ENCODE data around the gene CLBA1. TPM values are rescaled to one million over a fixed set of nuclear protein-coding genes. Genes with fewer than 3 reads are reported as not detected.
A peak's percentile ranks its signal among the peaks of the same experiment; 100 is the strongest.

The CLBA1 gene
- total and polyA plus RNA-seq, 12 donors, result 6.3 to 22.5 (median 9.5) TPM

DNA sequence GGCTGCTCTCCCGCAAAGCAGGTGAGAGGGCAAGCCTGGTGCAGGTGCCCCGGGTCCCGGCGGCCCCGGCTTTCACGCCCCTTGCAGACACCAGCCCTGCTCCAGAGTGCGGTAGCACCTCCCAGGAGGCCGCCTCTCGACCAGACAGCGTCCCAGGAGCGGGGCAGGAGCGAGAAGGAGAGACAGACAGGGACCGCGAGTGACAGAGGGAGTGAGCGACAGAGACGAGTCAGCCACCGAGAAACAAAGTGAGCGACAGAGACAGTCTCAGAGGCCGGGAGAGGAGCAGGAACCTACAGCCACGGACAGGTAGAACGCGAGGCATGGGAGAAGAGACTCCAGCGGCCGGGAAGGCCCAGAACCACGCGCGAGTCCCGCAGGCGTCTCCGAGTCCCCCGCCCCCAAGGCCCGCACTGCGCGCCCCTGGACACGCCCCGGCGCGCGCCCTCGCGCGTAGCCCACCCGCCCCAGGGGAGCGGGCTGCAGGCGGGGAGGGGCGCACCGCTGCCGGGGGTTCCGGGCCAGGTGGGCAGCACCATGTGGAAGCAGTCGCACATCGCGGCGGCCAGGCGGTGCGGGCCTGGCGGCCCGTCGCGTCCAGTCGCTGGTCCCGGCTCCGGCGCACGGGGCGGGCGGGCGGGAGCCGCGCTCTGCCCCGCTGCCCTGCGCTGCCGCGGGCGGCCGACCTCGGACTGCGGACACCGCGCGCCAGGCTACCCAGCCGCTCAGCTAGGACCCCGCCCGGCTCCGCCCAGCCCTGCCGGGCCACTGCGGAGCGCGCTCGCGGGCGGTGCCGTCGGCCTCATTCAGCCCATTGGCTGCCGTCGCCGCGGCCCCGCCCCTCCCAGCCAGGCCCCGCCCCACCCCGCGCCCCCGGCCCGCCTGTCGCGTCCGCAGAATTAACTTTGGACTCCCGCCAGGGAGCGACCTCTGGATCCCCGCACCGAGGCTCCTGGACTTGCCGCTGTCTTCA is 7.6 kb upstream of the CLBA1 start, which contains the start of gene AHNAK2:
Gene AHNAK2 (minus strand): TSS at position 694 of the 973 bp plus-strand sequence. CDS start 137 bp downstream, at position 557.
- peak within 1 kb of the TSS in 1 of 4 donors; percentile 64 for H3K4me3 ChIP-seq
- peak; percentile 75 to 87 (median 81) for DNase-seq
- WGBS, 4 donors, result 3 to 16% (median 9%) methylated on average over 32 to 108 of the region's 111 CpGs

GRCh38 chr14:104978746-104979691 is 6.6 kb upstream of the CLBA1 start:
- TF ChIP-seq POLR2A (IDR thresholded peaks at IDR 0.05) (no peak), CTCF (IDR thresholded peaks at IDR 0.05) (no peak)
- Histone ChIP-seq H3K4me1 (replicated peaks in 1 of 2) (peaks cover 10 to 27% of the 10 kb centered on the region in 2 donors), H3K4me3 (peak overlapping the region in 1 of 4 donors; percentile 64), H3K27me3 (no peaks in the 10 kb centered on the region), H3K27ac (peak overlapping the region in 2 of 5 donors; percentile 79 to 82), H3K36me3 (replicated peaks in 1 of 2) (no peaks in the 10 kb centered on the region), H3K9me3 (replicated peaks in 1 of 3) (no peaks in the 10 kb centered on the region)
- intact Hi-C loops (cut with DNase I), result loop anchor here in 1 of 2 donors (5.0 kb wide), 1 partner anchor 68 kb away; no protein-coding TSS in a partner anchor
- DNase-seq, result peak in 2 of 7 donors; percentile 30 to 34
- 66 to 79% (median 68%) methylated on average over 21 to 32 of the region's 32 CpGs for WGBS, 4 donors

More for the DNA sequence above, 7.6 kb upstream of the CLBA1 start, which contains the start of gene AHNAK2:
- intact Hi-C loops (cut with DNase I), result loop anchor here (2.0 to 5.0 kb wide), 2 partner anchors 69 kb away; no protein-coding TSS in a partner anchor
- Histone ChIP-seq H3K27ac (peak within 1 kb of the TSS in 1 of 5 donors; percentile 82), H3K27me3 (no peaks in the 10 kb centered on the region), H3K9me3 (replicated peaks in 1 of 3) (no peaks in the 10 kb centered on the region), H3K4me1 (replicated peaks in 1 of 2) (peaks cover 20 to 37% of the 10 kb centered on the region in 2 donors), H3K36me3 (replicated peaks in 1 of 2) (no peaks in the 10 kb centered on the region)
- TF ChIP-seq POLR2A (IDR thresholded peaks at IDR 0.05) (peak in 1 of 2 donors; percentile 47), CTCF (IDR thresholded peaks at IDR 0.05) (no peak)

- intact Hi-C loops (cut with DNase I), result loop anchor here (5.0 kb wide), 2 partner anchors 47 to 67 kb away; no protein-coding TSS in a partner anchor
- DNase-seq, result peak; percentile 89 to 96 (median 94)
- Histone ChIP-seq H3K4me1 (replicated peaks in 1 of 2) (peaks cover 7 to 22% of the 10 kb centered on the region in 2 donors), H3K4me3 (no peak overlapping the region), H3K27ac (peak overlapping the region in 2 of 5 donors; percentile 79 to 82), H3K9me3 (replicated peaks in 1 of 3) (no peaks in the 10 kb centered on the region), H3K27me3 (no peaks in the 10 kb centered on the region), H3K36me3 (replicated peaks in 1 of 2) (no peaks in the 10 kb centered on the region)
- TF ChIP-seq POLR2A (IDR thresholded peaks at IDR 0.05) (no peak), CTCF (IDR thresholded peaks at IDR 0.05) (no peak)
- WGBS, 4 donors, result 42 to 73% (median 53%) methylated on average over 6 to 19 of the region's 19 CpGs
Observed at GRCh38 chr14:104979758-104980610, 5.6 kb upstream of the CLBA1 start.
